HEK293 (cell line): Measurements from ENCODE around the gene SMIM36.

Experiments
- CTCF ChIA-PET: fragments of 350-600 bp; formaldehyde crosslinking; extraction: SDS; loops from one replicate; lab custom pipeline; 2021; ENCODE audit warnings: antibody characterized with exemption; lab: Yijun Ruan, JAX
- POLR2A ChIA-PET: fragments of 300-600 bp; formaldehyde crosslinking; extraction: SDS; loops from one replicate; lab custom pipeline; 2020; ENCODE audit warnings: antibody characterized with exemption, inconsistent platforms; lab: Yijun Ruan, JAX
- H3K27ac ChIP-seq: fragments of 200-500 bp; sonication (Bioruptor generic); 2 replicates; pipeline ENCODE4 v1.5.1; 2014; ENCODE audit warnings: low read depth, low read length, control low read depth, inconsistent platforms; ENCODE audit errors: extremely low read depth
- H3K36me3 ChIP-seq, 2 experiments: fragments of 200-500 bp in 1 of 2; sonication (Bioruptor generic) in 1 of 2; 1 replicate in 1 of 2; 2 replicates in 1 of 2; pipeline ENCODE4 v1.5.1; 2014 to 2017; ENCODE audit warnings: inconsistent platforms in 2 of 2, low read length in 2 of 2; ENCODE audit not compliant: control insufficient read depth in 2 of 2, insufficient read depth in 1 of 2
- H3K4me1 ChIP-seq: fragments of 200-500 bp; sonication (Bioruptor generic); 2 replicates; pipeline ENCODE4 v1.5.1; 2014; ENCODE audit warnings: mild to moderate bottlenecking, low read length, inconsistent platforms; ENCODE audit not compliant: control insufficient read depth, insufficient read depth
- H3K4me3 ChIP-seq: 2 replicates; pipeline ENCODE4 v1.5.1; 2011; ENCODE audit warnings: low read depth, mild to moderate bottlenecking, control low read depth, low read length, moderate library complexity
- H3K9me3 ChIP-seq: fragments of 200-500 bp; sonication (Bioruptor generic); 2 replicates; pipeline ENCODE4 v1.5.1; 2014; ENCODE audit warnings: low read depth, low read length, inconsistent platforms; ENCODE audit not compliant: control insufficient read depth, insufficient read depth
- HOXD13 ChIP-seq: sonication (generic); formaldehyde crosslinking; IDR thresholded peaks from 2 replicates; pipeline ENCODE4 v1.8.0; 2022; ENCODE audit warnings: missing genetic modification reagents, borderline replicate concordance
- IKZF3 ChIP-seq: fragments of 450-650 bp; IDR thresholded peaks from 2 replicates; pipeline ENCODE4 v1.5.0; 2018; ENCODE audit warnings: missing biosample characterization, mild to moderate bottlenecking, missing genetic modification characterization, moderate library complexity
- INSM2 ChIP-seq: fragments of 450-650 bp; formaldehyde crosslinking; IDR thresholded peaks from 2 replicates; pipeline ENCODE4 v1.5.1; 2016; ENCODE audit warnings: missing biosample characterization, missing genetic modification characterization
- PRDM2 ChIP-seq: fragments of 450-650 bp; formaldehyde crosslinking; IDR thresholded peaks from 2 replicates; pipeline ENCODE4 v1.5.1; 2016; ENCODE audit warnings: missing biosample characterization, missing genetic modification characterization, borderline replicate concordance
- RBAK ChIP-seq: fragments of 450-650 bp; formaldehyde crosslinking; IDR thresholded peaks from 2 replicates; pipeline ENCODE4 v1.5.1; 2016; ENCODE audit warnings: missing biosample characterization, missing genetic modification characterization
- YY2 ChIP-seq: fragments of 450-650 bp; formaldehyde crosslinking; IDR thresholded peaks from 2 replicates; pipeline ENCODE4 v1.5.1; 2016; ENCODE audit warnings: missing biosample characterization, missing genetic modification characterization
- ZBTB48 ChIP-seq: fragments of 450-650 bp; formaldehyde crosslinking; IDR thresholded peaks from 2 replicates; pipeline ENCODE4 v1.5.1; 2016; ENCODE audit warnings: missing biosample characterization, missing genetic modification characterization
- ZIC2 ChIP-seq: fragments of 450-650 bp; formaldehyde crosslinking; IDR thresholded peaks from 2 replicates; pipeline ENCODE4 v1.5.1; 2016; ENCODE audit warnings: missing biosample characterization, missing genetic modification characterization
- ZNF221 ChIP-seq: fragments of 450-650 bp; formaldehyde crosslinking; IDR thresholded peaks from 2 replicates; pipeline ENCODE4 v1.5.1; 2017; ENCODE audit warnings: missing biosample characterization, missing genetic modification characterization, borderline replicate concordance
- ZNF23 ChIP-seq: fragments of 450-650 bp; formaldehyde crosslinking; IDR thresholded peaks from 2 replicates; pipeline ENCODE4 v1.5.1; 2016; ENCODE audit warnings: missing biosample characterization, missing genetic modification characterization, borderline replicate concordance
- ZNF24 ChIP-seq: fragments of 450-650 bp; formaldehyde crosslinking; IDR thresholded peaks from 2 replicates; pipeline ENCODE4 v1.5.1; 2016; ENCODE audit warnings: missing biosample characterization, missing genetic modification characterization
- ZNF423 ChIP-seq: fragments of 450-650 bp; formaldehyde crosslinking; IDR thresholded peaks from 2 replicates; pipeline ENCODE4 v1.5.1; 2016; ENCODE audit warnings: missing biosample characterization, missing genetic modification characterization
- ZNF473 ChIP-seq: fragments of 450-650 bp; formaldehyde crosslinking; IDR thresholded peaks from 2 replicates; pipeline ENCODE4 v1.5.1; 2017; ENCODE audit warnings: missing biosample characterization, missing genetic modification characterization
- ZNF544 ChIP-seq: fragments of 450-650 bp; formaldehyde crosslinking; IDR thresholded peaks from 2 replicates; pipeline ENCODE4 v1.5.0; 2017; ENCODE audit warnings: missing biosample characterization, missing genetic modification characterization
- ZNF785 ChIP-seq: fragments of 450-650 bp; formaldehyde crosslinking; IDR thresholded peaks from 2 replicates; pipeline ENCODE4 v1.5.1; 2016; ENCODE audit warnings: missing biosample characterization, missing genetic modification characterization
- ZXDB ChIP-seq: fragments of 450-650 bp; formaldehyde crosslinking; IDR thresholded peaks from 2 replicates; pipeline ENCODE4 v1.5.1; 2016; ENCODE audit warnings: missing biosample characterization, missing genetic modification characterization
- TF ChIP-seq, protein P1 (sequence below): fragments of 450-650 bp; formaldehyde crosslinking; IDR thresholded peaks from 2 replicates; pipeline ENCODE4 v1.5.1; 2016; ENCODE audit warnings: missing biosample characterization, missing genetic modification characterization

SMIM36 gene

GRCh38 chr17:55510986-55511721, at the start of gene SMIM36:
SMIM36 (minus strand) TSS chr17:55511452.
- POLR2A ChIA-PET = no interaction called here
- no peaks in the 10 kb centered on the region for H3K9me3 ChIP-seq
- TF ChIP-seq YY2 (tag by site-specific recombination) = no peak
- H3K4me3 ChIP-seq = no peak within 1 kb of the TSS
- H3K4me1 ChIP-seq = no peaks in the 10 kb centered on the region
- H3K36me3 ChIP-seq = no peaks in the 10 kb centered on the region
- H3K27ac ChIP-seq = no peak within 1 kb of the TSS
- CTCF ChIA-PET = interaction anchor here (0.8 to 5.9 kb wide), 6 partner anchors 15 to 518 kb away, joined by 3 to 77 read pairs (median 4); no protein-coding TSS in a partner anchor

- Histone ChIP-seq H3K9me3 (no peaks in the 10 kb centered on the region), H3K27ac (no peak overlapping the region)
- no peak for TF ChIP-seq HOXD13 (CRISPR knock-in tag)
- TF ChIP-seq ZIC2 (tag by site-specific recombination) = peak; percentile 85
- TF ChIP-seq, all 188 proteins: peak for 1
- Histone ChIP-seq H3K36me3 (no peaks in the 10 kb centered on the region), H3K4me3 (no peak overlapping the region), H3K4me1 (no peaks in the 10 kb centered on the region)
- POLR2A ChIA-PET = no interaction called here
- CTCF ChIA-PET = interaction anchor here (0.7 kb wide), 1 partner anchor 29 kb away, joined by 6 read pairs; no protein-coding TSS in a partner anchor
These were observed 44.5 kb upstream of the SMIM36 start for GRCh38 chr17:55555772-55556171.

- no peak overlapping the region for H3K4me3 ChIP-seq
- no peak for TF ChIP-seq IKZF3 (tag by site-specific recombination)
- CTCF ChIA-PET = interaction anchor here (1.2 to 1.4 kb wide), 3 partner anchors 23 to 169 kb away, joined by 3 to 12 read pairs (median 11); no protein-coding TSS in a partner anchor
These were observed 37.9 kb upstream of the SMIM36 start for GRCh38 chr17:55549140-55549539.

GRCh38 chr17:55546991-55547664, 35.9 kb upstream of the SMIM36 start:
- Histone ChIP-seq H3K4me3 (no peak overlapping the region), H3K27ac (no peak overlapping the region), H3K9me3 (no peaks in the 10 kb centered on the region), H3K36me3 (no peaks in the 10 kb centered on the region), H3K4me1 (no peaks in the 10 kb centered on the region)
- ChIA-PET POLR2A (no interaction called here), CTCF (no interaction called here)
- no peak for TF ChIP-seq ZNF24 (tag by site-specific recombination)
- TF ChIP-seq ZXDB (tag by site-specific recombination) = no peak
- no peak for TF ChIP-seq ZNF423 (tag by site-specific recombination)
- TF ChIP-seq ZBTB48 = no peak
- TF ChIP-seq, protein P1, sequence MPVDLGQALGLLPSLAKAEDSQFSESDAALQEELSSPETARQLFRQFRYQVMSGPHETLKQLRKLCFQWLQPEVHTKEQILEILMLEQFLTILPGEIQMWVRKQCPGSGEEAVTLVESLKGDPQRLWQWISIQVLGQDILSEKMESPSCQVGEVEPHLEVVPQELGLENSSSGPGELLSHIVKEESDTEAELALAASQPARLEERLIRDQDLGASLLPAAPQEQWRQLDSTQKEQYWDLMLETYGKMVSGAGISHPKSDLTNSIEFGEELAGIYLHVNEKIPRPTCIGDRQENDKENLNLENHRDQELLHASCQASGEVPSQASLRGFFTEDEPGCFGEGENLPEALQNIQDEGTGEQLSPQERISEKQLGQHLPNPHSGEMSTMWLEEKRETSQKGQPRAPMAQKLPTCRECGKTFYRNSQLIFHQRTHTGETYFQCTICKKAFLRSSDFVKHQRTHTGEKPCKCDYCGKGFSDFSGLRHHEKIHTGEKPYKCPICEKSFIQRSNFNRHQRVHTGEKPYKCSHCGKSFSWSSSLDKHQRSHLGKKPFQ (tag by site-specific recombination) = no peak
- no peak for TF ChIP-seq PRDM2 (tag by site-specific recombination)
- TF ChIP-seq ZNF23 = no peak
- TF ChIP-seq ZNF544 (tag by site-specific recombination) = no peak
- TF ChIP-seq ZNF473 (tag by site-specific recombination) = no peak
- no peak for TF ChIP-seq INSM2 (tag by site-specific recombination)
- no peak for TF ChIP-seq ZNF221 (tag by site-specific recombination)
- TF ChIP-seq ZNF785 (tag by site-specific recombination) = no peak
- TF ChIP-seq RBAK (tag by site-specific recombination) = no peak

More at GRCh38 chr17:55549140-55549539, 37.9 kb upstream of the SMIM36 start:
- POLR2A ChIA-PET = no interaction called here
- H3K27ac ChIP-seq = no peak overlapping the region
- H3K4me1 ChIP-seq = no peaks in the 10 kb centered on the region
- no peaks in the 10 kb centered on the region for H3K36me3 ChIP-seq
- H3K9me3 ChIP-seq = no peaks in the 10 kb centered on the region
